GM10248 (cell line): ENCODE measurements around the gene FBL.
"Not testable (repeated sequence)": the region's sequence is repeated elsewhere in the genome, so short reads cannot be mapped to it uniquely, and the experiment has no call there.

ENCODE experiments used
- CTCF ChIA-PET: fragments of 300-600 bp; sonication (Branson Sonifier 250); formaldehyde crosslinking; extraction: SDS; loops from one replicate; lab custom pipeline; 2021; ENCODE audit warnings: antibody characterized with exemption; lab: Yijun Ruan, JAX
- POLR2A ChIA-PET: fragments of 350-650 bp; sonication (Branson Sonifier 250); formaldehyde crosslinking; extraction: SDS; loops from one replicate; lab custom pipeline; 2020; ENCODE audit warnings: antibody characterized with exemption; lab: Yijun Ruan, JAX
- DNase-seq: peaks from one replicate; pipeline ENCODE4 v3.0.0; 2012; ENCODE audit errors: extremely low spot score
- TF ChIP-seq, protein P1 (sequence below): IDR thresholded peaks from 2 replicates; pipeline ENCODE4 v1.5.1; 2012; ENCODE audit warnings: mild to moderate bottlenecking, low read depth; ENCODE audit errors: extremely low read depth, missing control alignments, control extremely low read depth

FBL gene

DNA sequence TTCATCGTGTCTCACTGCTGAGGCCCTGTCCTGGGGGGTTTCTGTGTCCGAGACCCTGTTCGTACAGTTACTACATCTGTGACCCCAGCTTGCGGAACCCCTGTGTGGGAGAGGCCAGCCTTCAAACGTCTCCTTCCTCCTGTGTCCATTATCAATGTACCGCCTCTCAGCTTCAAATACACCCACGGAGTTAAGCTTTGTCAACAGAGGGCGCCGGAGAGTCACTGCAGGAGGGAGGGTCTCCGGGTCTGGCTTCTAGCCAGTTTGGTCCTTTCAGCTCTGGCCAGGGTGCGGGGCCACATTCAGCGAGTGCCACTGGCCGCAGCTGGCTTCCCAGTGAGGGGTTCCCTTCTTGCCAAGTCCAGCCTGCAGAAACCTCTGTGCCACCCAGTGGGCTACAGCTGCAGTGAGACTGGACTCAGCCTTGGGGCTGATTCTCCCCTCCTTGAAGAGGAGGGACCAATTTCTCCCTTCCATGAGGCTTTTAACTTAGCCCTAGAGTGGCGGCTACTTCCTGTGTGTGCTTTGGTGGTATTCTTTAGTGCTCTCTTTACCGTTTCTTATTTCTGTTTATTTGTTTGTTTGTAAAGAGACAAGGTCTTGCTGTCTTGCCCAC lies 35.4 kb upstream of the FBL start:
- DNase-seq, CTCF ChIA-PET, POLR2A ChIA-PET: not testable (repeated sequence)
- TF ChIP-seq, protein P1, sequence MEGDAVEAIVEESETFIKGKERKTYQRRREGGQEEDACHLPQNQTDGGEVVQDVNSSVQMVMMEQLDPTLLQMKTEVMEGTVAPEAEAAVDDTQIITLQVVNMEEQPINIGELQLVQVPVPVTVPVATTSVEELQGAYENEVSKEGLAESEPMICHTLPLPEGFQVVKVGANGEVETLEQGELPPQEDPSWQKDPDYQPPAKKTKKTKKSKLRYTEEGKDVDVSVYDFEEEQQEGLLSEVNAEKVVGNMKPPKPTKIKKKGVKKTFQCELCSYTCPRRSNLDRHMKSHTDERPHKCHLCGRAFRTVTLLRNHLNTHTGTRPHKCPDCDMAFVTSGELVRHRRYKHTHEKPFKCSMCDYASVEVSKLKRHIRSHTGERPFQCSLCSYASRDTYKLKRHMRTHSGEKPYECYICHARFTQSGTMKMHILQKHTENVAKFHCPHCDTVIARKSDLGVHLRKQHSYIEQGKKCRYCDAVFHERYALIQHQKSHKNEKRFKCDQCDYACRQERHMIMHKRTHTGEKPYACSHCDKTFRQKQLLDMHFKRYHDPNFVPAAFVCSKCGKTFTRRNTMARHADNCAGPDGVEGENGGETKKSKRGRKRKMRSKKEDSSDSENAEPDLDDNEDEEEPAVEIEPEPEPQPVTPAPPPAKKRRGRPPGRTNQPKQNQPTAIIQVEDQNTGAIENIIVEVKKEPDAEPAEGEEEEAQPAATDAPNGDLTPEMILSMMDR = peak; percentile 43

DNA sequence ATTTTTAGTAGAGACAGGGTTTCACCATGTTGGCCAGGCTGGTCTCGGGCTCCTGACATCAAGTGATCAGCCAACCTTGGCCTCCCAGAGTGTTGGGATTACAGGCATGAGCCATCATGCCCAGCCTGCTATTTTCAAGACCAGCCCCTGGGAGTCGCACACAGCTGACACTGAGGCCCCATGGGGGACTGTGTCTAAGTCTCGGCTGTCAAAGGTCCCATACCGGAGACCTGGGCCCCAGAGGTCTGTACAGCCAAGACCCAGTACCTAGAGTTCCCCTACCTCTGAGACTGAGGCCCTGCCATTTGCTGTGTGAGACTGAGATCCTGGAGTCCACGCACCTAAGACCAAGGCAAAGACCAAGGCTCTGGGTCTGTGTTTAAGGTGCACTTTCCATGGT lies 34.1 kb upstream of the FBL start:
- CTCF ChIA-PET, DNase-seq, POLR2A ChIA-PET: not testable (repeated sequence)

DNA sequence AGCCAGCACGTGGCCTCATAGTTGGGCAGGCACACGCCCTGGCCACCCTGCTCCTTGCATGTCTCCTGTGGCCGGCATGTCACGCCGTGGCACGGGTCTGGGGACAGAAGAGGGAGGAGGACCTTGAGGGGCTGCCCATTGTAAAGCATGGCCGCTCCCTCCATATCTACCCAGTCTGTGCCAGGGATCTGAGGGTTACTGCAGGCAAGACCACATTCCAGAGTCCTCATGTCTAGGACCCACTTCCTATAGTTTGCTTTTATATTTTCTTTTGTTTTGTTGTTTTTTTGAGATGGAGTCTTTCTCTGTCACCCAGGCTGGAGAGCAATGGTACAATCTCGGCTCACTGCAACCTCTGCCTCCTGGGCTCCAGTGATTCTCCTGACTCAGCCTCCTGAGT lies 33.6 kb upstream of the FBL start:
- CTCF ChIA-PET = interaction anchor here (1.1 to 1.5 kb wide), 2 partner anchors 46 to 347 kb away, joined by 3 read pairs; partner anchors contain the start of gene EID2B
- DNase-seq, POLR2A ChIA-PET: not testable (repeated sequence)

DNA sequence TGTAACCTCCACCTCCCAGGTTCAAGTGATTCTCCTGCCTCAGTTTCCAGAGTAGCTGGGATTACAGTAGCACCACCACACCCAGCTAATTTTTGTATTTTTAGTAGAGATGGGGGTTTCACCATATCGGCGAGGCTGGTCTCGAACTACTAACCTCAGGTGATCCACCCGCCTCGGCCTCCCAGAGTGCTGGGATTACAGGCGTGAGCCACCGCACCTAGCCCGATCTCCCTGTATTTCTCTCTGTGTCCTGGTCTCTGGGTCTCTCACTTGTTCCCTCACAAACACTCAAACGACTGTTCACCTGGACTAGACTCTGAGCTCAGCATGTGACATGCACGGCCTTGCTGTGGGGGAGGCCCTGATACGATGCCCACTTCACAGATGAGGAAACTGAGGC lies 32.7 kb upstream of the FBL start:
- POLR2A ChIA-PET = not testable (repeated sequence)
- CTCF ChIA-PET = interaction anchor here (0.7 to 1.5 kb wide), 5 partner anchors 35 to 346 kb away, joined by 3 to 6 read pairs (median 3); partner anchors contain the start of gene EID2B

DNA sequence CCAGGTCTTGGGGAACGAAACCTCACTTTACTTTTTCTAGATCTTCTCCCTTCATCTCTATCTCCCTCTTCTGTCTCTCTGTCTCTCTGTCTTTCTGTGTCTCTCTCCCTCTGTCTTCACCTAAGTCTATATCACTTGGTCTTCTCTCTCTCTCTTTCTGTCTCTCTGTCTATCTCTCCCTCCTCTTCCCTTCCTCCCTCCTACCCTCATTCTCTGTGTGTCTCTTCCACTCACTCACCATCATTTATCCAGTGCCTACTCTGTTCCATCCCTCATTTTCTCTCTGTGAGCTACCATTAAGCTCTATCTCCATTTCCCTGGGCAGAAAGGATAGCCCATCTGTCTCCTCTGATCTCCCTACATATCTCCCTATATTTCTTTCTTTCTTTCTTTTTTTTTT lies 32.2 kb upstream of the FBL start:
- DNase-seq = no peak
- ChIA-PET POLR2A (no interaction called here), CTCF (interaction anchor here (0.7 to 1.5 kb wide), 4 partner anchors 34 to 98 kb away, joined by 3 to 6 read pairs (median 3); no protein-coding TSS in a partner anchor)
- TF ChIP-seq, protein P1 = no peak

More for the DNA sequence above, 32.7 kb upstream of the FBL start:
- not testable (repeated sequence) for DNase-seq

DNA sequence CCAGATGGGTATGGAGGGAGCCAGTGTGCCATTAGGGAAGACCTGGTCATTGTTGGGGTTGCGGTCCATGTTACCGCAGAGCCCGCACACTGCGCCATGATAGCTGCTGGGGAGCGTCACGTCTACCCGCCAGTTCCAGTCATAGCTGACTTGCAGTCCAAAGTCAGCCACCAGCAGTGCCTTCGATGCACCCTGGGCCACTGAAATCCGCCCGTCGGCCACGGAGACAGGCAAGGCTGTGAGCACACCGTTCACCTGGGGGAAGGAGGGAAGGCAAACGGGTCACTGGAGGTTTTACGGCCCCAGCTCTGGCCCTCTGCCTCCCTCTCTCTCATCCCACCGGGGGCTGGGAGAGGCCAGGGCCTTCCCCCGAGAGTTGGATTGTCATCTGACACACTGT lies 31.8 kb upstream of the FBL start:
- DNase-seq, CTCF ChIA-PET, POLR2A ChIA-PET: not testable (repeated sequence)

DNA sequence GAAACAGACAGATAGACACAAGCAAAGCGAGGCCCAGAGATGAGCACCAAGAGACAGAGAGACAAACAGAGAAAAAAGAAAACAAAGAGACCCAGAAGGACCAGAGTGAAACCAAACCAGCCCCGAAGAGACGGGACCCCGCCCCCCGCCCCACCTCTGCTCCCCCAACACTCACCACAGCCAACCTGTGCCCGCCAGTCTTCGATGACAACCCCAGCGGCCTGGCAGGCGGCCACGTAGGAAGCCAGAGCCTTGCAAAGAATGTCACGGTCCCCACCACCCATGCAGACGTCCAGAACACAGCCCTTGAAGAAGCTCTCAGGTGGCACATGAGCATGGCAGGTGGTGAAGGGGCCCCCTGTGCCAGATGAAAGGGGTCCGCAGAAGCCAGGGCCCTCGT lies 31.3 kb upstream of the FBL start:
- DNase-seq, CTCF ChIA-PET, POLR2A ChIA-PET: not testable (repeated sequence)

DNA sequence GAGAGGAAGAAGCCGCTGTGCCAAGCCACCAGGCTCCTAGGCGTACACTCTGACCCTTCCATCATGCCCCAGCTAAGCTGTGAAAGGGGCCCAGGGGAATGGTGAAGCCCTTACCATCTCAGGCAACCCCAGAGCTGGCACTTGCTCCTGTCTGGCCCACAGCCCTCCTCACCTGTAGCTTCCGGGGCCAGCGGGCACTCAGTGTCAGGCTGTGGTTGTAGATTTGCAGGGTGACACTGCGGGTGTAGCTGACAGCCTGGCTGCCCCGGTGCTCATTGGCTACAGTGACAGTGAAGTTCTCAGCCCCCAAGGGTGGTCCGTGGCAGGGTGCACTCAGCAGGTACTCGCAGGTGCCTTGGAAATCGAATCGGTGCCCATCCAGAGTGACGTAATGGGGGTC lies 30.3 kb upstream of the FBL start:
- CTCF ChIA-PET, DNase-seq, POLR2A ChIA-PET: not testable (repeated sequence)

DNA sequence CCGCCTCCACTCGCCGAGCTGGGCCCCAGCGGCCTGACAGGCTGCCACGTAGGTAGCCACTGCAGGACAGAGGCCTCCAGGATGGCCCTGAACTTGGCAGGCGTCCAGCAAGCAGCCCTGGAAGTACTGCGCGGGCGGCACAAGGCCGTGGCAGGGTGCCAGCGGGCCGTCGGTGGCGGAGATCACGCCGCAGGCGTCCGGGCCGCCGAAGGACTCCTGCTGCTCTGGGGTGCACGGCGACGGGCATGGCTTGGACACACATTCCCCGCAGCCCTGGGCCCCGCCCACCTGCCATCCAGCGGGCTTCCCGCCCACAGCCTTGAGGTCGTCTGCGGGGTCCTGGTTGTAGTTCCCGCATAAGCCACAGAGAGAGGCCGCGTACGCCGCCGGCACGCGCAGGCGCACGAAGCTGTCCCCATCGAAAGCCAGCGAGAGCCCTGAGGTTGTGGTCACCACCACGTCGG lies 29.3 kb upstream of the FBL start:
- POLR2A ChIA-PET, DNase-seq, CTCF ChIA-PET: not testable (repeated sequence)

DNA sequence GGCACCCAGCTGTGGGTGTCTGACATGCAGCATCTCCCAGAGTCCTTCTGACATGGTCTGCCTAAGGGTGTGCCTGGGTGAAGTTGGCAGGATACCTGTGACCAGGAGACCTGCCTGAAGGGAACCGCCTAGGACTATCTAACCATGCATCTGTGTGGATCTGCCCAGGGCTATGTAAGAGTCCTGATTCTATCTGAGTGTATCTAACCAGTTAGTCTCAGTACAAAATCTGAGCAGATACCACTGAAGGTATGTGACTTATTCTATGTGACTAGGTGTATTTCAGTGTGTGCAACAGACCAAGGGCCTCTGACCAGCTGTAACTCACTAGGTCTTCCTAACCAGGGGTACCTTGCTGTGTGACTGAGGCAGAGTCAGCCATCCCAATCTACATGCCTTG lies 28.2 kb upstream of the FBL start:
- TF ChIP-seq, protein P1 = no peak
- no peak for DNase-seq
- ChIA-PET POLR2A (no interaction called here), CTCF (no interaction called here)
